Dedifferentiated amniotic fluid mesenchymal stem cell (primary cell): ENCODE results near the gene TTLL4.

ENCODE experiments used
- DNase-seq: peaks from one replicate; pipeline ENCODE4 v3.0.0-alpha.2; 2016; ENCODE audit errors: extremely low spot score

TTLL4 gene, protein sequence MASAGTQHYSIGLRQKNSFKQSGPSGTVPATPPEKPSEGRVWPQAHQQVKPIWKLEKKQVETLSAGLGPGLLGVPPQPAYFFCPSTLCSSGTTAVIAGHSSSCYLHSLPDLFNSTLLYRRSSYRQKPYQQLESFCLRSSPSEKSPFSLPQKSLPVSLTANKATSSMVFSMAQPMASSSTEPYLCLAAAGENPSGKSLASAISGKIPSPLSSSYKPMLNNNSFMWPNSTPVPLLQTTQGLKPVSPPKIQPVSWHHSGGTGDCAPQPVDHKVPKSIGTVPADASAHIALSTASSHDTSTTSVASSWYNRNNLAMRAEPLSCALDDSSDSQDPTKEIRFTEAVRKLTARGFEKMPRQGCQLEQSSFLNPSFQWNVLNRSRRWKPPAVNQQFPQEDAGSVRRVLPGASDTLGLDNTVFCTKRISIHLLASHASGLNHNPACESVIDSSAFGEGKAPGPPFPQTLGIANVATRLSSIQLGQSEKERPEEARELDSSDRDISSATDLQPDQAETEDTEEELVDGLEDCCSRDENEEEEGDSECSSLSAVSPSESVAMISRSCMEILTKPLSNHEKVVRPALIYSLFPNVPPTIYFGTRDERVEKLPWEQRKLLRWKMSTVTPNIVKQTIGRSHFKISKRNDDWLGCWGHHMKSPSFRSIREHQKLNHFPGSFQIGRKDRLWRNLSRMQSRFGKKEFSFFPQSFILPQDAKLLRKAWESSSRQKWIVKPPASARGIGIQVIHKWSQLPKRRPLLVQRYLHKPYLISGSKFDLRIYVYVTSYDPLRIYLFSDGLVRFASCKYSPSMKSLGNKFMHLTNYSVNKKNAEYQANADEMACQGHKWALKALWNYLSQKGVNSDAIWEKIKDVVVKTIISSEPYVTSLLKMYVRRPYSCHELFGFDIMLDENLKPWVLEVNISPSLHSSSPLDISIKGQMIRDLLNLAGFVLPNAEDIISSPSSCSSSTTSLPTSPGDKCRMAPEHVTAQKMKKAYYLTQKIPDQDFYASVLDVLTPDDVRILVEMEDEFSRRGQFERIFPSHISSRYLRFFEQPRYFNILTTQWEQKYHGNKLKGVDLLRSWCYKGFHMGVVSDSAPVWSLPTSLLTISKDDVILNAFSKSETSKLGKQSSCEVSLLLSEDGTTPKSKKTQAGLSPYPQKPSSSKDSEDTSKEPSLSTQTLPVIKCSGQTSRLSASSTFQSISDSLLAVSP

DNA sequence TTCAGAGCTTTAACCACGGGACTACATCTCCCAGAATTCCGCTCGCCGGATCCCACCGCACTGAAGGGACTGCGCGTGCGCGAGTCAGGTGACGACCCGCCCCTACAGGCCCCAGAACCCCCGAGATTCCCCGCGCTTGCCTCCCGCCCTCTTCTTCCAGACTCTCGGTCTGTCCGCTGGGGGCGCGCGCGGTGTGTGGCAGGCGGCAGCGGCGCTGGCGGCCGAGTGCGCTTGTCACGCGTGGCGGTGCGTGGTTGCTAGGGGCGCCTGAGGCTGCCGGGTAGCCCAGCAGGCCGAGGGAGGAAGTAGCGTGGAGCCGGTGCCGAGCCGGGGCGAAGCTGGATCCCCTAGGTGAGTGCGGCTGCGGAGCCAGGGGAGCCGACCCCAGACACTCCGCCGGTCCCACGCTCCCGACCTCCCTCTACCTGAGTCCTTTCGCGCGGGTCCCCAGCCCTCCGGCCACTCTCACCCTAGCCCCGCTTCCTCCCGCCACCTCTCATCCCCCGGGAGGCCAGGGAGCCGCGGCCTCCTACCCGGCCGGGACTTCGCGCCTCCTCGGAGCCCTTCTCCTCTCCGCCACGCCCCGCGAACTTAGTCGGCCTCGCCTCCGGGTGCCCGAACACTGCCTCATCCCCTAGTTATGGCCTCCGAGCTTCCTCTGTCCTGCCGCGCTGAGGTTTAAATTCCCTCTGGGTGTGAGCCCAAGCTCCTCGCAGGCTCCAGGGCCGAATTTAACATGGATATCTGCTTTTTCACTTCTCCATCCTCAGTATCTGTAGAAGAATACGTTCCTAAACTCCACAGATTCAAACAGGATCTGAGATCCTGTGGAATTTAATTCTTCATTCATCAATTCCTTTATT, at the start of gene TTLL4:
Gene TTLL4, plus strand, starts transcription at position 149 of the 863 bp plus-strand sequence. CDS start 26,842 bp downstream, outside the sequence.
- peak; percentile 98 for DNase-seq

- no peak for DNase-seq
Measured at GRCh38 chr2:218662377-218662776, 48.3 kb upstream of the TTLL4 start.

DNA sequence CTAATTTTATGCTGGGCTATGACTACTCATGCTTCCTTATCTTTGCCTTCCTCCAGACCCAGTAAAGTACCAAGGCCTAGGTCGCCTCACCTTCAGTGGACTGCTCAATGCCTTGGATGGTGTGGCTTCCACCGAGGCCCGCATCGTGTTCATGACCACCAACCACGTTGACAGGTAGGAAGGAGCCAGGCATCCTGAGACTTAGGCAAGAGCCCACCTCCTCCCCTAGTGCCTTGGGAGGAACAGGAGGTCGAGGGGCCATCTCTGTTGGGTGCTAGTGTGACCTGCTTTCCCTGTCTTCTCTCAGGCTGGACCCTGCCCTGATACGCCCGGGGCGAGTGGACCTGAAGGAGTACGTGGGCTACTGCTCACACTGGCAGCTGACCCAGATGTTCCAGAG, 47.8 kb upstream of the TTLL4 start:
- no peak for DNase-seq

GRCh38 chr2:218663901-218664300, 46.7 kb upstream of the TTLL4 start:
- DNase-seq: no peak

- no peak for DNase-seq
Measured at GRCh38 chr2:218664653-218665052, 46.0 kb upstream of the TTLL4 start.

DNA sequence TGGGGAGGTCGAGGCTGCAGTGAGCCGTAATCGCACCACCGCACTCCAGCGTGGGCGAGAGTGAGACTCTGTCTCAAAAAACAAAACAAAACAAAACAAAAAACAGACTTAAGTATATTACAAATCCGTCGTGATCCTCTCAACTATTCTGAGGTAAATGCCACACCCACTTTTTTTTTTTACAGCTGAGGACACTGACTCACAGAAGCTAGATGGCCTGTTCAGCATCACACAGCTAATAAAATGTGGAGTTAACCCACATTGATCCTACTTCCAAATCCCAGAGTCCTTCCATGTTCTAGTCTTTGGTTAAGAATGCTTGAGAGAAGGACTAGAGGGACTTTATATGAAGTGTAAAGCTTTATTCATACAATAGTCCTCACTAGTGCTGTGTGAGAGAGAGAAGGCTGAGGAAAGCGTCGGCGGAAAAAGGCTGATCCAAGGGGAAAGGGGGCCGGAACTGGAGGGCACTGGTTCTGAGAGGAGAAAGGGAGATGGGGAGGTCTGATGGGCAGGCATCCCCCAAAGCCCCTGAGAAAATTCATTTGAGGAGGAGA, 39.5 kb upstream of the TTLL4 start:
- DNase-seq: no peak

DNA sequence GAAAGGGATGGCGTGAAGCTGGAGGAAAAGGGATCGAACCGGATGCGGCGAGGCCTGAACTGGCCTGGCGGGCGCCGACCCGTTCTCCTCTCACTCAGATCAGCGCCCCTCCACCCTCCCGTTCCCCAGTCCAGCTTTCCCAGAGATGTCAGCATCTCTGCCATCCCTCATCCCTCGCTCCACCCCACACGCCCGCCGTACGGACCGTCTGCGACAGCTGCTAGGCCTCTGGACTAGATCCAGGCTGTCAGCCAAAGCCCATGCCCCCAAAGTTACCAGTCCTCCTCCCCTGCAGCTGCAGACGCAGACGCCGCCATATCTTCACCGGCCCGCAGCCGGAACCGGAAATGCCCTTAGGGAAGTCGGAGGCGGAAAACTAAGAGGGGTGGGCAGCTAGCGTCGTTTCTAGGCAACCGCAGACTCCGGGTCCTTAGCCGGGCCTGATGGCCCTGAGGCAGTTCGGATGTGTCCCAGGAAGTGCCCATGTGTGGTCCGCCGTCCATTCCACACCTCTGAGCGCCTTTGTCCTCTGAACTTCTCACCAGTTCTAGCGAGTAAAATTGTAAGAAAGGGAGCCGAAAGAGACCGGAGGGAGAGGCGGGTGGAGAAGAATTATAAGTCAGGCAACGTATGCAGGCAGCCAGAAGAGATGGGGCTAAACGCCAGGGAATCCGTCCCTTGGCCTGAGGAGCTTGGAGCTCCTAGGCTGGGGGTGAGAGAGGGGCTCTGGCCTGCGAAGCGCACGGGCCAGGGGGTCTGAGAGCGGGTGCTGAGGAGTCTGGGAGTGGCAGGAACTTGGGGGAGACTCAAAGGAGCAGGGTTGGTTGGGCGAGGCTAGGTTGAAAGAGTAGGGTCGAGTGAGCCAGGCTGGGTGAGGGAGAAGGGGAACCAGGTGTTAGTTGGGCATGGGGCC, 38.7 kb upstream of the TTLL4 start, which contains the start of the genes RNF25 and STK36:
Gene RNF25, minus strand, starts transcription at position 349 of the 913 bp plus-strand sequence. Its CDS starts 32 bp downstream, at position 317.
Gene STK36, plus strand, starts transcription at position 433 of the 913 bp plus-strand sequence. CDS start 744 bp downstream, outside the sequence.
- peak; percentile 86 for DNase-seq

DNA sequence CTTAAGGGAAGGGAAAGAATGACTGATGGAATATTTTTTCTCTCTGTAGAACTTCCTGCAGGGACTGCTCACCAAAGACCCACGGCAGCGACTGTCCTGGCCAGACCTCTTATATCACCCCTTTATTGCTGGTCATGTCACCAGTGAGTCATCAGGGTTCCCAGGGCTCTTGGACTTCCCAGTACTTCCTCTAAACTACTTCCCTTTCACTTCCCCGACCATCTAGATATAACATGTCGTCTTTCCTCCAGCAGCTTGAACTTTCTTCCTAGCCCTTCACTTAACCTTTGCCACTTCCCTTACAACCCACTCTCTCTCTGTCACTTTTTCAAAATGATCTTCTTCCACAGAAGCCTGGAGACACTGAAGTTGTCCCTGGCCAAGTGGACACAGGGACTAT, 31.5 kb upstream of the TTLL4 start:
- no peak for DNase-seq

DNA sequence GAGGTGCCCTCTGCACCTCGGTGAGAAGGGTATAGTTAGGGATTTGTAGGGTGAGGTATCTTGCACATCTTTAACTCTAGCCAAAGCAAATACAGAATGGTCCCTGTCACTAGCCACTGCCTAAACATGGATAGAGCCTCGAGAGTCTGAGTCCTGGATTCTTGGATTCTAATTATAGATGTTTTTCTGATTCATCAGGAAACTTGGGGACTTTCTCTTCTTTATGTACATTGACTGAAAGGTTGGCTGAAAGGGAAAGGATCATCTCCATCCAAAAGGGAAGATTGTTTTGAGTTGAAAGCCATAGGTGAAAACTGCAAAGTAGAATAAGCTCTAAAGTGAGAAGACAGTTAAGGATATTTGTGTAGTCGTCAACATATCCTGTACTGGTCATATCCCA, 30.6 kb upstream of the TTLL4 start:
- DNase-seq: no peak

DNA sequence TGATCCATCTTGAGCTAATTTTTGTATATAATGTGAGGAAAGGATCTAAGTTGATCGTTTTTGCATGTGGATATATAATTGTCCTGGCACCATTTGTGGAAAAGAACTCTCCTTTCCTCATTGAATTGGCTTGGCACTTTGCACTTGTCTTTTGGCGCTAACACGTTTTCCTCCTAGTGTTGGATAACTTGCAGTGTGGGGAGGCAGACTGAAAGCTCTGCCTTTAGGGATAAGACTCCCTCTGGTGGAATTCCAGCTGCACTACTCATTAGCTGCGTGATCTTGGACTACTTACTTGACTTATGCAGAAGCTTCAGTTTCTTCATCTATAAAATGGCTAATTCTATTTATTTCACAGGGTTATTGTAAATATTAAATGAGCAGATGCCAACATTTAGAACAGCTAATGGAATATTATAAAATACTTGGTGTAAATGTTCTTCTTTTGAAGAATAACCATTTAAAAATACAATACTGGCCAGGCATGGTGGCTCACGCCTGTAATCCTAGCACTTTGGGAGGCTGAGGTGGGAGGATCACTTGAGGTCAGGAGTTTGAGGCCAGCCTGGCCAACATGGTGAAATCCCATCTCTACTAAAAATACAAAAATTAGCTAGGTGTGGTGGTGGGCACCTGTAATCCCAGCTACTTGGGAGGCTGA, 23.1 kb upstream of the TTLL4 start:
- peak; percentile 82 for DNase-seq

- DNase-seq: peak; percentile 46
Measured at GRCh38 chr2:218691234-218691633, 19.4 kb upstream of the TTLL4 start.

DNA sequence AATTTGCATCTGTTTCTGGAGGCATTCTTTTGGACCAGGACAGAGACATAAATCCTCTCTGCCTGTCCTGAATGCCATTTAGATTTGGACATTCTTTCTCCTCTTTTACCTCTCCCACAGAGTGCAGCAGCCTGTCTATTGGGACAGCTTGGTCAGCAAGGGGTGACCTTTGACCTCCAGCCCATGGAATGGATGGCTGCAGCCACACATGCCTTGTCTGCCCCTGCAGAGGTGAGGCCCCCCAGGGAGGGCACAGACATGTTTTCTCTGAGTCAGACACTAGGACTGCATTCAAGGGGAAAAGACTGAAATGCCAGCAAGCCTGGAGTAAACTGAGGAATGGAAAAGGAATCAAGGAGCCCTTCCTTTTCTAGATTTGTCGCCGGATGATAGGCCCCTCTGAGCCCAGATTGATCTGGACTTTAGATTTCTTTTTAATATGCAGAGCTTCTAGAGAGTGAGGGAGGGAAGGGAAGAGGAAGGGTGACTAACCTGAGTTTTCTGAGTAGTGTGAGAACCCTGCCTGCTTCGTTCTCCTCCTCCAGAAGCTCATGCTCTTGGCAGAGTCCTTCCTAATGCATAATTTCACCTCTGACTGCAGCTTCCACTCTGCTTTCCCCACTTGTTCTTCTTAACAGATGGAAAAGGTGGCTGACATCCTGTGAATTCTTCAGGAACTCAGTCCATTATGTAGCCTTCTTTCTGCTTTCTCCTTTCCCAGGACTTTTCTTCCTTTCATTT, 16.1 kb upstream of the TTLL4 start:
- DNase-seq: no peak

DNA sequence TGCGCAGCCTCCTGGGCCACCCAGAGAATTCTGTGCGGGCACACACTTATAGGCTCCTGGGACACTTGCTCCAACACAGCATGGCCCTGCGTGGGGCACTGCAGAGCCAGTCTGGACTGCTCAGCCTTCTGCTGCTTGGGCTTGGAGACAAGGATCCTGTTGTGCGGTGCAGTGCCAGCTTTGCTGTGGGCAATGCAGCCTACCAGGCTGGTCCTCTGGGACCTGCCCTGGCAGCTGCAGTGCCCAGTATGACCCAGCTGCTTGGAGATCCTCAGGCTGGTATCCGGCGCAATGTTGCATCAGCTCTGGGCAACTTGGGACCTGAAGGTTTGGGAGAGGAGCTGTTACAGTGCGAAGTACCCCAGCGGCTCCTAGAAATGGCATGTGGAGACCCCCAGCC, 11.8 kb upstream of the TTLL4 start:
- DNase-seq: no peak

DNA sequence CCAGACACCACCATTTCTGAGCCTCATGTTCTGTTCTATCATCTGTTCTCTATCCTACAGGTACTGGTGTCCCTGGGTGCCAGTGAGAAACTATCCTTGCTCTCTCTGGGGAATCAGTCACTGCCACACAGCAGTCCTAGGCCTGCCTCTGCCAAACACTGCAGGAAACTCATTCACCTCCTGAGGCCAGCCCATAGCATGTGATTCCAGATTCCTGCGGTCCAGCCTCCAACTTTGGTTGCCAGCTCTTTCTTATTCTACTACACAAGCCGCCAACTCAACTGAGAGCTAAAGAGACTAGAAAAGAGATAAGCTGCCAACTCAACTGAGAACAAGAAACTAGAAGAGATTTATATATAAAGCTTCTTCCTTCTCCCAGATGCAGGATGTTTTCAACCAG, 8.8 kb upstream of the TTLL4 start:
- no peak for DNase-seq

GRCh38 chr2:218703341-218703740, 7.3 kb upstream of the TTLL4 start:
- DNase-seq: no peak

DNA sequence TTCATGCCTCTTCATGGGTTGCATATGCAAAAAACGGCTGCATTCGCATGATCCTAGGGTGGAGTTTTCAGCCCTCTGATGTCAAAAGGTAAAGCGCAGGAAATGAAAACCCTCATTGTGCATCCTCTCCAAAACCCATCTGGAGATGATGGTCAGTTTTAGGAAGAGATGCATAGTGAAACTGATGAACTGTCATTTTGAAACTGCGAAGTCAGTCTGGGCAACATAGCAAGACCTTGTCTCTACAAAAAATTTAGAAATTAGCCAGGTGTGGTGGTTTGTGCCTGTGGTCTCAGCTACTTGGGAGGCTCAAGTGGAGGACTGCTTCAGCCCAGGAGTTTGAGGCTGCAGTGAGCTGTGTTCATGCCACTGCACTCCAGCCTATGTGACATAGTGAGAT, 2.5 kb upstream of the TTLL4 start:
- no peak for DNase-seq

DNA sequence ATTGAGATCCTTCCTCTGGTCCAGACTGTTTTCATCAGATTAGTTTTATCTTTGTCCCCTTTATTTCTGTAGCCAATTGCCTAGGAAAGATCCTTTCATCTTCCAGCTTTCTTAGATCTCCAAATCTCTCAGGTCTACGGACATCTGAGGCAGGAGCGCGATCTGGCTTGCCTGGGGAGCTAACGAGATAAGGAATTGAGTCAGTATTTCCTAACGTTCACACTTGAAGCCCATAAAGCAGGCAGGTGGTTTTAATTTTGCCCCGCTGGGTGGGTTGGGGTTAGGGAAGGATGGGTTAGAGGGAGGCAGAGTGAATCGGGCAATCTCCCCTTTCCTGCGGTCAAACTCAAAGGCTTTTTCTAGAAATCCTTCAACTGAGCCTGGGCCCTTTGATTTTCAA, 727 bp upstream of the TTLL4 start:
- no peak for DNase-seq

DNA sequence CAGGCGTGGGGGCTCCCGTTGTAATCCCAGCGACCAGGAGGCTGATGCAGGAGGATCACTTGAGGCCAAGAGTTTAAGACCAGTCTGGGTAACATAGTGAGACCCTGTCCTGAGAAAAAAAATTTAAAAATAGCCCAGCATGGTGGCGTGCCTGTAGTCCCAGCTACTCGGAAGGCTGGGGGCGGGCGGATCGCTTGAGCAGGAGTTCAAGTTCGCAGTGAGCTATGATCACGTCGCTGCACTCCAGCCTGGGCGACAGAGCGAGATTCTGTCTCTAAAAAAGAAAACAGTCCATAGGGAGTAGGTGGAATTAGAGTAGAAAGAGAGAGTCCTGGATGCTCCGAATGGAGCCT, 325 bp upstream of the TTLL4 start:
- DNase-seq: no peak
